WTC11 (cell line): ENCODE results near the gene C20orf204. TPM values are rescaled to one million over a fixed set of nuclear protein-coding genes. Genes with fewer than 3 reads are reported as not detected.

Source experiments
- ATAC-seq: fragments of 200-7000 bp; cut with Tn5 transposase; 2 replicates; pipeline ENCODE4 v1.10.0; 2021; ENCODE audit warnings: mild to moderate bottlenecking, moderate library complexity
- CTCF ChIA-PET: fragments of 300-600 bp; sonication (Branson Sonifier 250); formaldehyde crosslinking; loops from one replicate; lab custom pipeline; 2021; ENCODE audit warnings: antibody characterized with exemption; lab: Charles Lee
- POLR2A ChIA-PET: fragments of 350-600 bp; sonication (Branson Sonifier 250); formaldehyde crosslinking; loops from one replicate; lab custom pipeline; 2021; ENCODE audit warnings: antibody characterized with exemption; lab: Charles Lee
- DNase-seq: peaks from one replicate; pipeline ENCODE4 v3.0.0; 2021; ENCODE audit warnings: low spot score
- H3K27ac Mint-ChIP-seq: 2 replicates; pipeline ENCODE4 v1.8.0; 2021; ENCODE audit warnings: mixed read lengths
- H3K27me3 Mint-ChIP-seq: 2 replicates; pipeline ENCODE4 v1.8.0; 2021; ENCODE audit warnings: low read depth, mild to moderate bottlenecking, moderate library complexity, mixed read lengths
- H3K36me3 Mint-ChIP-seq: 2 replicates; pipeline ENCODE4 v1.8.0; 2021; ENCODE audit warnings: mixed read lengths
- H3K4me1 Mint-ChIP-seq: 2 replicates; pipeline ENCODE4 v1.8.0; 2022; ENCODE audit warnings: mixed read lengths
- H3K4me3 Mint-ChIP-seq: 2 replicates; pipeline ENCODE4 v1.8.0; 2021; ENCODE audit warnings: mild to moderate bottlenecking, moderate library complexity, mixed read lengths
- H3K9me3 Mint-ChIP-seq: 2 replicates; pipeline ENCODE4 v1.8.0; 2021; ENCODE audit warnings: mixed read lengths
- ELF4 ChIP-seq: sonication (generic); formaldehyde crosslinking; IDR thresholded peaks from 2 replicates; pipeline ENCODE4 v1.8.1; 2022; ENCODE audit warnings: low read depth, mild to moderate bottlenecking, moderate library complexity, missing genetic modification reagents
- EMX1 ChIP-seq: fragments of 250-450 bp; sonication (Bioruptor Pico); IDR thresholded peaks from 2 replicates; pipeline ENCODE4 v1.8.0; 2021; ENCODE audit warnings: mild to moderate bottlenecking
- FOXK1 ChIP-seq: sonication (generic); formaldehyde crosslinking; IDR thresholded peaks from 2 replicates; pipeline ENCODE4 v1.8.0; 2022; ENCODE audit warnings: mild to moderate bottlenecking, moderate library complexity, missing genetic modification reagents
- GRHL2 ChIP-seq: fragments of 250-450 bp; sonication (Bioruptor Pico); IDR thresholded peaks from 2 replicates; pipeline ENCODE4 v1.8.0; 2022; ENCODE audit warnings: mild to moderate bottlenecking, moderate library complexity; ENCODE audit not compliant: insufficient replicate concordance, severe bottlenecking
- JAZF1 ChIP-seq: fragments of 250-450 bp; sonication (Bioruptor Pico); IDR thresholded peaks from 2 replicates; pipeline ENCODE4 v1.9.0; 2021; ENCODE audit warnings: moderate library complexity, mild to moderate bottlenecking, inconsistent platforms
- KAT7 ChIP-seq: sonication (generic); formaldehyde crosslinking; IDR thresholded peaks from 2 replicates; pipeline ENCODE4 v1.8.1; 2023; ENCODE audit warnings: missing genetic modification reagents, mild to moderate bottlenecking, borderline replicate concordance
- NFATC4 ChIP-seq: fragments of 250-450 bp; sonication (Bioruptor Pico); IDR thresholded peaks from 2 replicates; pipeline ENCODE4 v1.9.0; 2021; ENCODE audit warnings: mild to moderate bottlenecking
- NFYB ChIP-seq: sonication (generic); formaldehyde crosslinking; conservative IDR thresholded peaks from 2 replicates; pipeline ENCODE4 v1.8.0; 2022; ENCODE audit warnings: low read depth, missing genetic modification reagents
- NR1H2 ChIP-seq: sonication (generic); formaldehyde crosslinking; IDR thresholded peaks from 2 replicates; pipeline ENCODE4 v1.9.0; 2021; ENCODE audit warnings: mild to moderate bottlenecking, moderate library complexity, missing genetic modification reagents
- NR3C1 ChIP-seq: sonication (generic); formaldehyde crosslinking; conservative IDR thresholded peaks from 2 replicates; pipeline ENCODE4 v1.8.1; 2023; ENCODE audit warnings: low read depth, mild to moderate bottlenecking, missing genetic modification reagents
- SMAD3 ChIP-seq: sonication (generic); formaldehyde crosslinking; IDR thresholded peaks from 2 replicates; pipeline ENCODE4 v1.8.0; 2022; ENCODE audit warnings: missing genetic modification reagents, mild to moderate bottlenecking, borderline replicate concordance
- ZNF219 ChIP-seq: sonication (generic); formaldehyde crosslinking; IDR thresholded peaks from 2 replicates; pipeline ENCODE4 v1.8.0; 2023; ENCODE audit warnings: missing genetic modification reagents, mild to moderate bottlenecking, borderline replicate concordance
- ZNF416 ChIP-seq: fragments of 250-450 bp; sonication (Bioruptor Pico); IDR thresholded peaks from 2 replicates; pipeline ENCODE4 v1.9.0; 2021; ENCODE audit warnings: mild to moderate bottlenecking, inconsistent platforms
- total RNA-seq: library from RNA; stranded (reverse); gene quantifications from 3 replicates; pipeline ENCODE4 v1.2.3, GENCODE V29; 2021
- TF ChIP-seq, protein P1 (sequence below): fragments of 250-450 bp; sonication (Bioruptor Pico); IDR thresholded peaks from 2 replicates; pipeline ENCODE4 v1.9.0; 2021; ENCODE audit warnings: mild to moderate bottlenecking, borderline replicate concordance
- TF ChIP-seq, protein P2 (sequence below): sonication (generic); formaldehyde crosslinking; IDR thresholded peaks from 2 replicates; pipeline ENCODE4 v1.8.1; 2022; ENCODE audit warnings: missing genetic modification reagents, borderline replicate concordance
- TF ChIP-seq, protein P3 (sequence below): sonication (generic); formaldehyde crosslinking; IDR thresholded peaks from 2 replicates; pipeline ENCODE4 v1.8.0; 2023; ENCODE audit warnings: mild to moderate bottlenecking, missing genetic modification reagents
- TF ChIP-seq, protein P4 (sequence below): fragments of 250-450 bp; sonication (Bioruptor Pico); IDR thresholded peaks from 2 replicates; pipeline ENCODE4 v1.9.0; 2021; ENCODE audit warnings: moderate library complexity, mild to moderate bottlenecking, inconsistent platforms, borderline replicate concordance
- TF ChIP-seq, protein P5 (sequence below): fragments of 250-450 bp; sonication (Bioruptor Pico); IDR thresholded peaks from 2 replicates; pipeline ENCODE4 v1.9.0; 2021; ENCODE audit warnings: mild to moderate bottlenecking
- TF ChIP-seq, protein P6 (sequence below): fragments of 250-450 bp; sonication (Bioruptor Pico); IDR thresholded peaks from 2 replicates; pipeline ENCODE4 v1.8.0; 2021; ENCODE audit warnings: mild to moderate bottlenecking
- TF ChIP-seq, protein P7 (sequence below): sonication (generic); formaldehyde crosslinking; IDR thresholded peaks from 2 replicates; pipeline ENCODE4 v1.8.1; 2023; ENCODE audit warnings: mild to moderate bottlenecking, missing genetic modification reagents

C20orf204 gene
- total RNA-seq, 1 experiment from 2014 or later, result 2.1 TPM

DNA sequence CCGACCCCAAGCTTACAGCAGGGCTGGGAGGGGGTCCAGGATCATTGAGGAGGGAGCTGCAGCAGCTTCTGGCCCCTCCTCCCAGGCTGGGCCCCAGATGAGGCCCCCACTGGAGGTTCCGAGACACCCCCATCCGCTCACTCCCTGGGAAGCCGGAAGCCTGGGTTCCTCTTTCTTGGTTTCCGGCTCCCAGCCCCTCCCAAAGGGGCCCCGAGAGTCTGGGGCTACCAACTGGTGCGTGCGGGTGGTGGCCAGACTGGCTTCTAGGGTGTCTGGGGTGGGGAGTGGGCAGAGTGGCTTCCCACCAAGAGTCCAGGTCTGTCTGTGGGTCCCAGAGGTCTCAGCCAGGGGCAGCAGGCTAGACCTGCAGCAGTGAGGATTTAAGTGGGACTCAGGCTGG, 41.1 kb downstream of the C20orf204 start:
- POLR2A ChIA-PET, result no interaction called here
- ATAC-seq (no peak), DNase-seq (no peak)
- no peaks in the 10 kb centered on the region for H3K36me3 Mint-ChIP-seq
- no peak overlapping the region for H3K4me3 Mint-ChIP-seq
- CTCF ChIA-PET, result interaction anchor here (1.0 kb wide), 1 partner anchor 20 kb away, joined by 4 read pairs; no protein-coding TSS in a partner anchor
- no peaks in the 10 kb centered on the region for H3K9me3 Mint-ChIP-seq
- no peak overlapping the region for H3K27ac Mint-ChIP-seq
- H3K27me3 Mint-ChIP-seq, result peaks cover 19% of the 10 kb centered on the region
- TF ChIP-seq ZNF219 (CRISPR knock-in tag) (no peak), NFYB (CRISPR knock-in tag) (no peak), EMX1 (CRISPR knock-in tag) (no peak), ZNF416 (CRISPR knock-in tag) (no peak), GRHL2 (CRISPR knock-in tag) (no peak), JAZF1 (CRISPR knock-in tag) (no peak), FOXK1 (CRISPR knock-in tag) (no peak), ELF4 (CRISPR knock-in tag) (no peak), NFATC4 (CRISPR knock-in tag) (no peak), KAT7 (no peak), NR1H2 (no peak), SMAD3 (CRISPR knock-in tag) (no peak), NR3C1 (no peak)
- TF ChIP-seq, protein P1, sequence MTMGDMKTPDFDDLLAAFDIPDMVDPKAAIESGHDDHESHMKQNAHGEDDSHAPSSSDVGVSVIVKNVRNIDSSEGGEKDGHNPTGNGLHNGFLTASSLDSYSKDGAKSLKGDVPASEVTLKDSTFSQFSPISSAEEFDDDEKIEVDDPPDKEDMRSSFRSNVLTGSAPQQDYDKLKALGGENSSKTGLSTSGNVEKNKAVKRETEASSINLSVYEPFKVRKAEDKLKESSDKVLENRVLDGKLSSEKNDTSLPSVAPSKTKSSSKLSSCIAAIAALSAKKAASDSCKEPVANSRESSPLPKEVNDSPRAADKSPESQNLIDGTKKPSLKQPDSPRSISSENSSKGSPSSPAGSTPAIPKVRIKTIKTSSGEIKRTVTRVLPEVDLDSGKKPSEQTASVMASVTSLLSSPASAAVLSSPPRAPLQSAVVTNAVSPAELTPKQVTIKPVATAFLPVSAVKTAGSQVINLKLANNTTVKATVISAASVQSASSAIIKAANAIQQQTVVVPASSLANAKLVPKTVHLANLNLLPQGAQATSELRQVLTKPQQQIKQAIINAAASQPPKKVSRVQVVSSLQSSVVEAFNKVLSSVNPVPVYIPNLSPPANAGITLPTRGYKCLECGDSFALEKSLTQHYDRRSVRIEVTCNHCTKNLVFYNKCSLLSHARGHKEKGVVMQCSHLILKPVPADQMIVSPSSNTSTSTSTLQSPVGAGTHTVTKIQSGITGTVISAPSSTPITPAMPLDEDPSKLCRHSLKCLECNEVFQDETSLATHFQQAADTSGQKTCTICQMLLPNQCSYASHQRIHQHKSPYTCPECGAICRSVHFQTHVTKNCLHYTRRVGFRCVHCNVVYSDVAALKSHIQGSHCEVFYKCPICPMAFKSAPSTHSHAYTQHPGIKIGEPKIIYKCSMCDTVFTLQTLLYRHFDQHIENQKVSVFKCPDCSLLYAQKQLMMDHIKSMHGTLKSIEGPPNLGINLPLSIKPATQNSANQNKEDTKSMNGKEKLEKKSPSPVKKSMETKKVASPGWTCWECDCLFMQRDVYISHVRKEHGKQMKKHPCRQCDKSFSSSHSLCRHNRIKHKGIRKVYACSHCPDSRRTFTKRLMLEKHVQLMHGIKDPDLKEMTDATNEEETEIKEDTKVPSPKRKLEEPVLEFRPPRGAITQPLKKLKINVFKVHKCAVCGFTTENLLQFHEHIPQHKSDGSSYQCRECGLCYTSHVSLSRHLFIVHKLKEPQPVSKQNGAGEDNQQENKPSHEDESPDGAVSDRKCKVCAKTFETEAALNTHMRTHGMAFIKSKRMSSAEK, result no peak
- TF ChIP-seq, protein P2, sequence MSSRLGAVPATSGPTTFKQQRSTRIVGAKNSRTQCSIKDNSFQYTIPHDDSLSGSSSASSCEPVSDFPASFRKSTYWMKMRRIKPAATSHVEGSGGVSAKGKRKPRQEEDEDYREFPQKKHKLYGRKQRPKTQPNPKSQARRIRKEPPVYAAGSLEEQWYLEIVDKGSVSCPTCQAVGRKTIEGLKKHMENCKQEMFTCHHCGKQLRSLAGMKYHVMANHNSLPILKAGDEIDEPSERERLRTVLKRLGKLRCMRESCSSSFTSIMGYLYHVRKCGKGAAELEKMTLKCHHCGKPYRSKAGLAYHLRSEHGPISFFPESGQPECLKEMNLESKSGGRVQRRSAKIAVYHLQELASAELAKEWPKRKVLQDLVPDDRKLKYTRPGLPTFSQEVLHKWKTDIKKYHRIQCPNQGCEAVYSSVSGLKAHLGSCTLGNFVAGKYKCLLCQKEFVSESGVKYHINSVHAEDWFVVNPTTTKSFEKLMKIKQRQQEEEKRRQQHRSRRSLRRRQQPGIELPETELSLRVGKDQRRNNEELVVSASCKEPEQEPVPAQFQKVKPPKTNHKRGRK (CRISPR knock-in tag), result no peak
- TF ChIP-seq, protein P3, sequence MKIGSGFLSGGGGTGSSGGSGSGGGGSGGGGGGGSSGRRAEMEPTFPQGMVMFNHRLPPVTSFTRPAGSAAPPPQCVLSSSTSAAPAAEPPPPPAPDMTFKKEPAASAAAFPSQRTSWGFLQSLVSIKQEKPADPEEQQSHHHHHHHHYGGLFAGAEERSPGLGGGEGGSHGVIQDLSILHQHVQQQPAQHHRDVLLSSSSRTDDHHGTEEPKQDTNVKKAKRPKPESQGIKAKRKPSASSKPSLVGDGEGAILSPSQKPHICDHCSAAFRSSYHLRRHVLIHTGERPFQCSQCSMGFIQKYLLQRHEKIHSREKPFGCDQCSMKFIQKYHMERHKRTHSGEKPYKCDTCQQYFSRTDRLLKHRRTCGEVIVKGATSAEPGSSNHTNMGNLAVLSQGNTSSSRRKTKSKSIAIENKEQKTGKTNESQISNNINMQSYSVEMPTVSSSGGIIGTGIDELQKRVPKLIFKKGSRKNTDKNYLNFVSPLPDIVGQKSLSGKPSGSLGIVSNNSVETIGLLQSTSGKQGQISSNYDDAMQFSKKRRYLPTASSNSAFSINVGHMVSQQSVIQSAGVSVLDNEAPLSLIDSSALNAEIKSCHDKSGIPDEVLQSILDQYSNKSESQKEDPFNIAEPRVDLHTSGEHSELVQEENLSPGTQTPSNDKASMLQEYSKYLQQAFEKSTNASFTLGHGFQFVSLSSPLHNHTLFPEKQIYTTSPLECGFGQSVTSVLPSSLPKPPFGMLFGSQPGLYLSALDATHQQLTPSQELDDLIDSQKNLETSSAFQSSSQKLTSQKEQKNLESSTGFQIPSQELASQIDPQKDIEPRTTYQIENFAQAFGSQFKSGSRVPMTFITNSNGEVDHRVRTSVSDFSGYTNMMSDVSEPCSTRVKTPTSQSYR, result no peak
- TF ChIP-seq, protein P4, sequence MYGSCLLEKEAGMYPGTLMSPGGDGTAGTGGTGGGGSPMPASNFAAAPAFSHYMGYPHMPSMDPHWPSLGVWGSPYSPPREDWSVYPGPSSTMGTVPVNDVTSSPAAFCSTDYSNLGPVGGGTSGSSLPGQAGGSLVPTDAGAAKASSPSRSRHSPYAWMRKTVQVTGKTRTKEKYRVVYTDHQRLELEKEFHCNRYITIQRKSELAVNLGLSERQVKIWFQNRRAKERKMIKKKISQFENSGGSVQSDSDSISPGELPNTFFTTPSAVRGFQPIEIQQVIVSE (CRISPR knock-in tag), result no peak
- TF ChIP-seq, protein P5, sequence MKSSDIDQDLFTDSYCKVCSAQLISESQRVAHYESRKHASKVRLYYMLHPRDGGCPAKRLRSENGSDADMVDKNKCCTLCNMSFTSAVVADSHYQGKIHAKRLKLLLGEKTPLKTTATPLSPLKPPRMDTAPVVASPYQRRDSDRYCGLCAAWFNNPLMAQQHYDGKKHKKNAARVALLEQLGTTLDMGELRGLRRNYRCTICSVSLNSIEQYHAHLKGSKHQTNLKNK (CRISPR knock-in tag), result no peak
- TF ChIP-seq, protein P6, sequence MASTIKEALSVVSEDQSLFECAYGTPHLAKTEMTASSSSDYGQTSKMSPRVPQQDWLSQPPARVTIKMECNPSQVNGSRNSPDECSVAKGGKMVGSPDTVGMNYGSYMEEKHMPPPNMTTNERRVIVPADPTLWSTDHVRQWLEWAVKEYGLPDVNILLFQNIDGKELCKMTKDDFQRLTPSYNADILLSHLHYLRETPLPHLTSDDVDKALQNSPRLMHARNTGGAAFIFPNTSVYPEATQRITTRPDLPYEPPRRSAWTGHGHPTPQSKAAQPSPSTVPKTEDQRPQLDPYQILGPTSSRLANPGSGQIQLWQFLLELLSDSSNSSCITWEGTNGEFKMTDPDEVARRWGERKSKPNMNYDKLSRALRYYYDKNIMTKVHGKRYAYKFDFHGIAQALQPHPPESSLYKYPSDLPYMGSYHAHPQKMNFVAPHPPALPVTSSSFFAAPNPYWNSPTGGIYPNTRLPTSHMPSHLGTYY (CRISPR knock-in tag), result no peak
- TF ChIP-seq, protein P7, sequence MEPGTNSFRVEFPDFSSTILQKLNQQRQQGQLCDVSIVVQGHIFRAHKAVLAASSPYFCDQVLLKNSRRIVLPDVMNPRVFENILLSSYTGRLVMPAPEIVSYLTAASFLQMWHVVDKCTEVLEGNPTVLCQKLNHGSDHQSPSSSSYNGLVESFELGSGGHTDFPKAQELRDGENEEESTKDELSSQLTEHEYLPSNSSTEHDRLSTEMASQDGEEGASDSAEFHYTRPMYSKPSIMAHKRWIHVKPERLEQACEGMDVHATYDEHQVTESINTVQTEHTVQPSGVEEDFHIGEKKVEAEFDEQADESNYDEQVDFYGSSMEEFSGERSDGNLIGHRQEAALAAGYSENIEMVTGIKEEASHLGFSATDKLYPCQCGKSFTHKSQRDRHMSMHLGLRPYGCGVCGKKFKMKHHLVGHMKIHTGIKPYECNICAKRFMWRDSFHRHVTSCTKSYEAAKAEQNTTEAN (CRISPR knock-in tag), result no peak
- peaks cover 17% of the 10 kb centered on the region for H3K4me1 Mint-ChIP-seq
